ENCODE data around the gene ASXL2.

GRCh38 chr2:25835906-25836305, 42.4 kb downstream of the ASXL2 start:
- TF ChIP-seq CTCF (IDR thresholded peaks at IDR 0.05; ENCODE audit: low read depth, low read length): no peak
- no peak for TF ChIP-seq EZH2phosphoT487 (IDR thresholded peaks at IDR 0.05; ENCODE audit: low read depth)
